Spleen (tissue), 11 donors: ENCODE measurements around the gene MEIOSIN. TPM values are rescaled to one million over a fixed set of nuclear protein-coding genes. Genes with fewer than 3 reads are reported as not detected.

Source experiments
- DNase-seq: peaks from one replicate; pipeline ENCODE4 v3.0.0-alpha.2; 2020
- H3K27ac ChIP-seq, 8 donors: fragments of 200-600 bp; sonication (generic) in 7 of 8; 1 replicate in 4 of 8; 2 replicates in 4 of 8; pipeline versions ENCODE4 v1.5.0 to v1.8.0; 2016 to 2021; ENCODE audit warnings: inconsistent platforms in 4 of 8, mild to moderate bottlenecking in 4 of 8, moderate library complexity in 1 of 8
- H3K27me3 ChIP-seq, 7 donors: fragments of 200-600 bp; sonication (generic) in 6 of 7; replicated peaks in 1 of 7; 1 replicate in 4 of 7; 2 replicates in 3 of 7; pipeline versions ENCODE4 v1.5.0 to v1.8.0; 2016 to 2021; ENCODE audit warnings: inconsistent platforms in 3 of 7, mild to moderate bottlenecking in 1 of 7
- H3K36me3 ChIP-seq, 6 donors: fragments of 200-600 bp; sonication (generic) in 5 of 6; 1 replicate in 4 of 6; 2 replicates in 2 of 6; pipeline versions ENCODE4 v1.5.0 to v1.8.0; 2016 to 2021; ENCODE audit warnings: inconsistent platforms in 2 of 6
- H3K4me1 ChIP-seq, 6 donors: fragments of 200-600 bp; sonication (generic) in 5 of 6; 1 replicate in 3 of 6; 2 replicates in 3 of 6; pipeline versions ENCODE4 v1.5.0 to v1.8.0; 2016 to 2021; ENCODE audit warnings: inconsistent platforms in 3 of 6
- H3K4me3 ChIP-seq, 8 donors: fragments of 200-600 bp; sonication (generic) in 7 of 8; 1 replicate in 4 of 8; 2 replicates in 4 of 8; pipeline versions ENCODE4 v1.5.0 to v1.8.0; 2016 to 2021; ENCODE audit warnings: inconsistent platforms in 4 of 8, mild to moderate bottlenecking in 4 of 8, moderate library complexity in 2 of 8
- H3K9me3 ChIP-seq, 8 donors: fragments of 200-600 bp; sonication (generic) in 7 of 8; 1 replicate in 4 of 8; 2 replicates in 4 of 8; pipeline versions ENCODE4 v1.5.0 to v1.8.0; 2016 to 2021; ENCODE audit warnings: inconsistent platforms in 4 of 8
- POLR2A ChIP-seq, 3 donors: fragments of 450-650 bp; IDR thresholded peaks; one replicate each; pipeline ENCODE4 v1.5.1; 2017; ENCODE audit warnings: antibody characterized with exemption in 3 of 3, mild to moderate bottlenecking in 1 of 3
- POLR2AphosphoS5 ChIP-seq, 3 donors: sonication (generic); formaldehyde crosslinking; IDR thresholded peaks; one replicate each; pipeline ENCODE4 v1.5.1; 2017; ENCODE audit warnings: antibody characterized with exemption in 3 of 3
- WGBS, 5 donors: extraction: QIAGEN DNeasy Blood & Tissue Kit in 3 of 5; methylation state at CpG; one replicate each; pipeline versions ENCODE4 v1.1.5 to v1.1.7; 2013 to 2018; 5-methylcytosine and 5-hydroxymethylcytosine counted together
- intact Hi-C: fragments of 100-400 bp; cut with DNase I; formaldehyde crosslinking; loops from one replicate; pipeline ENCODE4 v1.15.0; 2023; ENCODE audit warnings: low total_unique reads
- polyA plus RNA-seq, 3 donors: library from polyadenylated mRNA; stranded (reverse); fragments of 200-250 nt; gene quantifications; one replicate each; pipeline ENCODE4 v1.2.1, GENCODE V29; 2013
- total RNA-seq, 7 donors: library from RNA; depleted of rRNA in 3 of 7; stranded (reverse); fragments of >200 nt in 3 of 7; fragmentation: NEBNext Ultra II Directional in 4 of 7; extraction: Animal tissue kit (Norgen Biotek cat#: 25700) in 4 of 7; gene quantifications; one replicate each; pipeline versions ENCODE4 v1.1.0 to v1.2.1, GENCODE V29; 2016 to 2021
- TF ChIP-seq, protein P1 (sequence below), 11 experiments: fragments of 200-600 bp in 7 of 11; fragments of 450-650 bp in 4 of 11; sonication (generic) in 4 of 11; IDR thresholded peaks in 8 of 11; conservative IDR thresholded peaks in 3 of 11; 1 replicate in 7 of 11; 2 replicates in 4 of 11; pipeline versions ENCODE4 v1.4.0 to v1.8.0; 2016 to 2021; ENCODE audit warnings: antibody characterized with exemption in 11 of 11, inconsistent platforms in 4 of 11, mild to moderate bottlenecking in 1 of 11
- donor health status: healthy with polysubstance abuse.
- donor health status: DM: no; HTN: no; CAD: no; lungs with moderate emphysema.
- donor health status: DM: no; HTN: no; CAD: no.
- donor health status: Bipolar disorder and iron deficiency.
- donor health status: healthy.
- donor health status: DM: no; HTN: no; CAD: no.
- donor health status: DM: yes; HTN: yes; CAD: no.

Gene MEIOSIN
- total and polyA plus RNA-seq, 10 donors = 0.02 TPM; not detected in 9

- 69 to 88% (median 79%) methylated on average over 26 of the region's 26 CpGs for WGBS, 5 donors
These were observed 49.9 kb downstream of the MEIOSIN start for GRCh38 chr19:45782820-45783785.

GRCh38 chr19:45784096-45784495 lies 50.9 kb downstream of the MEIOSIN start:
- TF ChIP-seq POLR2A (IDR thresholded peaks at IDR 0.05) = no peak
- no peak for TF ChIP-seq POLR2AphosphoS5 (IDR thresholded peaks at IDR 0.05)
- TF ChIP-seq, protein P1, sequence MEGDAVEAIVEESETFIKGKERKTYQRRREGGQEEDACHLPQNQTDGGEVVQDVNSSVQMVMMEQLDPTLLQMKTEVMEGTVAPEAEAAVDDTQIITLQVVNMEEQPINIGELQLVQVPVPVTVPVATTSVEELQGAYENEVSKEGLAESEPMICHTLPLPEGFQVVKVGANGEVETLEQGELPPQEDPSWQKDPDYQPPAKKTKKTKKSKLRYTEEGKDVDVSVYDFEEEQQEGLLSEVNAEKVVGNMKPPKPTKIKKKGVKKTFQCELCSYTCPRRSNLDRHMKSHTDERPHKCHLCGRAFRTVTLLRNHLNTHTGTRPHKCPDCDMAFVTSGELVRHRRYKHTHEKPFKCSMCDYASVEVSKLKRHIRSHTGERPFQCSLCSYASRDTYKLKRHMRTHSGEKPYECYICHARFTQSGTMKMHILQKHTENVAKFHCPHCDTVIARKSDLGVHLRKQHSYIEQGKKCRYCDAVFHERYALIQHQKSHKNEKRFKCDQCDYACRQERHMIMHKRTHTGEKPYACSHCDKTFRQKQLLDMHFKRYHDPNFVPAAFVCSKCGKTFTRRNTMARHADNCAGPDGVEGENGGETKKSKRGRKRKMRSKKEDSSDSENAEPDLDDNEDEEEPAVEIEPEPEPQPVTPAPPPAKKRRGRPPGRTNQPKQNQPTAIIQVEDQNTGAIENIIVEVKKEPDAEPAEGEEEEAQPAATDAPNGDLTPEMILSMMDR (IDR thresholded peaks at IDR 0.05 in 8 of 11, conservative IDR thresholded peaks at IDR 0.05 in 3 of 11) = no peak
- Histone ChIP-seq H3K27me3 (peaks cover 0 to 97% (median 0%) of the 10 kb centered on the region in 7 donors), H3K4me1 (peaks cover 8 to 59% (median 46%) of the 10 kb centered on the region in 6 donors), H3K4me3 (no peak overlapping the region), H3K27ac (peak overlapping the region in 6 of 8 donors; percentile 27 to 71 (median 64)), H3K36me3 (peaks cover 0 to 54% (median 36%) of the 10 kb centered on the region in 6 donors), H3K9me3 (no peaks in the 10 kb centered on the region)
- 75 to 93% (median 78%) methylated on average over 3 to 4 of the region's 4 CpGs for WGBS, 5 donors
- intact Hi-C loops = no loop called here
- no peak for DNase-seq

More at GRCh38 chr19:45782820-45783785, 49.9 kb downstream of the MEIOSIN start:
- no peak overlapping the region for H3K4me3 ChIP-seq
- intact Hi-C loops = no loop called here
- DNase-seq = no peak
- H3K9me3 ChIP-seq = no peaks in the 10 kb centered on the region
- TF ChIP-seq, protein P1 (IDR thresholded peaks at IDR 0.05 in 8 of 11, conservative IDR thresholded peaks at IDR 0.05 in 3 of 11) = no peak
- TF ChIP-seq POLR2AphosphoS5 (IDR thresholded peaks at IDR 0.05) = peak in 2 of 3 donors; percentile 11 to 22
- H3K4me1 ChIP-seq = peaks cover 10 to 69% (median 52%) of the 10 kb centered on the region in 6 donors
- peak overlapping the region; percentile 27 to 71 (median 58) for H3K27ac ChIP-seq
- peaks cover 0 to 97% (median 0%) of the 10 kb centered on the region in 7 donors for H3K27me3 ChIP-seq
- H3K36me3 ChIP-seq = peaks cover 0 to 44% (median 28%) of the 10 kb centered on the region in 6 donors

- intact Hi-C loops = no loop called here
- WGBS, 5 donors = 75 to 90% (median 82%) methylated on average over 5 of the region's 5 CpGs
- Histone ChIP-seq H3K27ac (peak overlapping the region in 2 of 8 donors; percentile 58 to 69), H3K4me3 (no peak overlapping the region), H3K27me3 (peaks cover 0 to 96% (median 0%) of the 10 kb centered on the region in 7 donors), H3K9me3 (no peaks in the 10 kb centered on the region), H3K36me3 (peaks cover 0 to 64% (median 46%) of the 10 kb centered on the region in 6 donors), H3K4me1 (peaks cover 0 to 56% (median 36%) of the 10 kb centered on the region in 6 donors)
- TF ChIP-seq POLR2A (IDR thresholded peaks at IDR 0.05) = no peak
- no peak for TF ChIP-seq POLR2AphosphoS5 (IDR thresholded peaks at IDR 0.05)
- TF ChIP-seq, protein P1 (IDR thresholded peaks at IDR 0.05 in 8 of 11, conservative IDR thresholded peaks at IDR 0.05 in 3 of 11) = no peak
- DNase-seq = no peak
These were observed 51.9 kb downstream of the MEIOSIN start for GRCh38 chr19:45785097-45785496.
